ENCODE measurements around the gene SHQ1.

SHQ1 gene

GRCh38 chr3:72756900-72757299 lies 91.3 kb downstream of the SHQ1 start:
- TF ChIP-seq CSDC2 (CRISPR knock-in tag; IDR thresholded peaks at IDR 0.05) (no peak), TCF4 (CRISPR knock-in tag; IDR thresholded peaks at IDR 0.05; ENCODE audit: borderline replicate concordance) (no peak), OSR1 (CRISPR knock-in tag; IDR thresholded peaks at IDR 0.05) (no peak), POU6F1 (CRISPR knock-in tag; IDR thresholded peaks at IDR 0.05; ENCODE audit: borderline replicate concordance, low read depth) (no peak), ZFP30 (CRISPR knock-in tag; IDR thresholded peaks at IDR 0.05) (no peak), GLIS3 (CRISPR knock-in tag; IDR thresholded peaks at IDR 0.05) (no peak), RARB (CRISPR knock-in tag; IDR thresholded peaks at IDR 0.05) (no peak), ZC3H10 (CRISPR knock-in tag; IDR thresholded peaks at IDR 0.05) (no peak), ZNF8 (CRISPR knock-in tag; IDR thresholded peaks at IDR 0.05) (no peak), PPARA (CRISPR knock-in tag; IDR thresholded peaks at IDR 0.05; ENCODE audit: borderline replicate concordance) (no peak), TSHZ2 (CRISPR knock-in tag; IDR thresholded peaks at IDR 0.05) (no peak), ZNF565 (CRISPR knock-in tag; conservative IDR thresholded peaks at IDR 0.05; ENCODE audit: low read depth) (no peak), ESRRG (CRISPR knock-in tag; IDR thresholded peaks at IDR 0.05) (no peak), ARNTL (CRISPR knock-in tag; IDR thresholded peaks at IDR 0.05; ENCODE audit: borderline replicate concordance, low read depth) (no peak), CREB5 (CRISPR knock-in tag; IDR thresholded peaks at IDR 0.05; ENCODE audit: low read depth) (no peak), BACH2 (CRISPR knock-in tag; IDR thresholded peaks at IDR 0.05; ENCODE audit: borderline replicate concordance) (no peak), ISL1 (CRISPR knock-in tag; IDR thresholded peaks at IDR 0.05) (no peak), ZNF70 (CRISPR knock-in tag; IDR thresholded peaks at IDR 0.05) (no peak)
- TF ChIP-seq, protein P1, sequence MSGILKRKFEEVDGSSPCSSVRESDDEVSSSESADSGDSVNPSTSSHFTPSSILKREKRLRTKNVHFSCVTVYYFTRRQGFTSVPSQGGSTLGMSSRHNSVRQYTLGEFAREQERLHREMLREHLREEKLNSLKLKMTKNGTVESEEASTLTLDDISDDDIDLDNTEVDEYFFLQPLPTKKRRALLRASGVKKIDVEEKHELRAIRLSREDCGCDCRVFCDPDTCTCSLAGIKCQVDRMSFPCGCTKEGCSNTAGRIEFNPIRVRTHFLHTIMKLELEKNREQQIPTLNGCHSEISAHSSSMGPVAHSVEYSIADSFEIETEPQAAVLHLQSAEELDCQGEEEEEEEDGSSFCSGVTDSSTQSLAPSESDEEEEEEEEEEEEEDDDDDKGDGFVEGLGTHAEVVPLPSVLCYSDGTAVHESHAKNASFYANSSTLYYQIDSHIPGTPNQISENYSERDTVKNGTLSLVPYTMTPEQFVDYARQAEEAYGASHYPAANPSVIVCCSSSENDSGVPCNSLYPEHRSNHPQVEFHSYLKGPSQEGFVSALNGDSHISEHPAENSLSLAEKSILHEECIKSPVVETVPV (CRISPR knock-in tag; IDR thresholded peaks at IDR 0.05) = no peak
- TF ChIP-seq, protein P2, sequence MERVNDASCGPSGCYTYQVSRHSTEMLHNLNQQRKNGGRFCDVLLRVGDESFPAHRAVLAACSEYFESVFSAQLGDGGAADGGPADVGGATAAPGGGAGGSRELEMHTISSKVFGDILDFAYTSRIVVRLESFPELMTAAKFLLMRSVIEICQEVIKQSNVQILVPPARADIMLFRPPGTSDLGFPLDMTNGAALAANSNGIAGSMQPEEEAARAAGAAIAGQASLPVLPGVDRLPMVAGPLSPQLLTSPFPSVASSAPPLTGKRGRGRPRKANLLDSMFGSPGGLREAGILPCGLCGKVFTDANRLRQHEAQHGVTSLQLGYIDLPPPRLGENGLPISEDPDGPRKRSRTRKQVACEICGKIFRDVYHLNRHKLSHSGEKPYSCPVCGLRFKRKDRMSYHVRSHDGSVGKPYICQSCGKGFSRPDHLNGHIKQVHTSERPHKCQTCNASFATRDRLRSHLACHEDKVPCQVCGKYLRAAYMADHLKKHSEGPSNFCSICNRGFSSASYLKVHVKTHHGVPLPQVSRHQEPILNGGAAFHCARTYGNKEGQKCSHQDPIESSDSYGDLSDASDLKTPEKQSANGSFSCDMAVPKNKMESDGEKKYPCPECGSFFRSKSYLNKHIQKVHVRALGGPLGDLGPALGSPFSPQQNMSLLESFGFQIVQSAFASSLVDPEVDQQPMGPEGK (CRISPR knock-in tag; IDR thresholded peaks at IDR 0.05; ENCODE audit: borderline replicate concordance) = no peak
- ATAC-seq = no peak

- TF ChIP-seq RARB (CRISPR knock-in tag; IDR thresholded peaks at IDR 0.05) (no peak), GLIS3 (CRISPR knock-in tag; IDR thresholded peaks at IDR 0.05) (no peak), ZNF8 (CRISPR knock-in tag; IDR thresholded peaks at IDR 0.05) (no peak), CSDC2 (CRISPR knock-in tag; IDR thresholded peaks at IDR 0.05) (no peak), ISL1 (CRISPR knock-in tag; IDR thresholded peaks at IDR 0.05) (no peak), ZNF70 (CRISPR knock-in tag; IDR thresholded peaks at IDR 0.05) (no peak), OSR1 (CRISPR knock-in tag; IDR thresholded peaks at IDR 0.05) (no peak), CREB5 (CRISPR knock-in tag; IDR thresholded peaks at IDR 0.05; ENCODE audit: low read depth) (no peak), TCF4 (CRISPR knock-in tag; IDR thresholded peaks at IDR 0.05; ENCODE audit: borderline replicate concordance) (no peak), ZFP3 (CRISPR knock-in tag; IDR thresholded peaks at IDR 0.05) (no peak)
- TF ChIP-seq, protein P2 (CRISPR knock-in tag; IDR thresholded peaks at IDR 0.05; ENCODE audit: borderline replicate concordance) = no peak
- ATAC-seq = no peak
Measured at GRCh38 chr3:72754582-72754981, 93.7 kb downstream of the SHQ1 start.

All from SK-N-SH treated with all-trans-retinoic acid at 6 μM for 48 hours (cell line).